HG03139 (cell line): ENCODE measurements around the gene ZBTB1.
"Not testable (repeated sequence)": the region's sequence is repeated elsewhere in the genome, so short reads cannot be mapped to it uniquely, and the experiment has no call there.

ENCODE experiments used
- ATAC-seq: cut with Tn5 transposase; IDR thresholded peaks from one replicate; pipeline ENCODE4 v1.9.1; 2021; ENCODE audit not compliant: unreplicated experiment

Gene ZBTB1

DNA sequence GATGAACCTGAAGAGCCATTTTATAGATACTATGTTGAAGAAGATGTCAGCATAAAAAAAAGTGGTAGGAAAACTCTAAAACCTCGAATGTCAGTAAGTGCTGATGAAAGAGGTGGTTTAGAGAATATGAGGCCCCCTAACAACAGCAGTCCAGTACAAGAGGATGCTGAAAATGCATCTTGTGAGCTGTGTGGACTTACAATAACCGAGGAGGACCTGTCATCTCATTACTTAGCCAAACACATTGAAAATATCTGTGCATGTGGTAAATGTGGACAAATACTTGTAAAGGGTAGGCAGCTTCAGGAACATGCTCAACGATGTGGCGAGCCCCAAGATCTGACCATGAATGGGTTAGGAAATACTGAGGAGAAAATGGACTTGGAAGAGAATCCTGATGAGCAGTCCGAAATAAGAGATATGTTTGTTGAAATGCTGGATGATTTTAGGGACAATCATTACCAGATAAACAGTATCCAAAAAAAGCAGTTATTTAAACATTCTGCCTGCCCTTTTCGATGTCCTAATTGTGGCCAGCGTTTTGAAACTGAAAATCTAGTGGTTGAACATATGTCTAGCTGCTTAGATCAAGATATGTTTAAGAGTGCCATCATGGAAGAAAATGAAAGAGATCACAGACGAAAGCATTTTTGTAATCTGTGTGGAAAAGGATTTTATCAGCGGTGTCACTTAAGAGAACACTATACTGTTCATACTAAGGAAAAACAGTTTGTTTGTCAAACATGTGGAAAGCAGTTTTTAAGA is 18.2 kb downstream of the ZBTB1 start:
- ATAC-seq, result no peak

DNA sequence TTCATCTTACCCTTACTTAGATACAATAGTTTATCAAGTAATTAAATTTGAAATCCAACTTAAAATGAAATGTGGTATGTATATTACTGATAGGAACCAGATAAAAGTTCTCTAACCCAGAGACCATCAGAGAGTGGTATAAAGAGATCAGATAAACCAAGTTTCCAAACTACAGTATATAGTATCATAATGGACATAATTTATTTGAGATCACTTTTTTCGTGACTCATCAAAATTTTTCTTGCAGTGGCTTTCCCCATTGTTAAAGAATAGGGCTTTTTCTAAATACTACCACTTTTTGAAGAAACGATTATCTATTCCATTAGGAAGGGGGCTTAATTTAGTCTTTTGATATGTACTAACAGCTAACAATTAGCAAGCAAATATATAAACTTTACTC is 20.8 kb downstream of the ZBTB1 start:
- ATAC-seq, result no peak

DNA sequence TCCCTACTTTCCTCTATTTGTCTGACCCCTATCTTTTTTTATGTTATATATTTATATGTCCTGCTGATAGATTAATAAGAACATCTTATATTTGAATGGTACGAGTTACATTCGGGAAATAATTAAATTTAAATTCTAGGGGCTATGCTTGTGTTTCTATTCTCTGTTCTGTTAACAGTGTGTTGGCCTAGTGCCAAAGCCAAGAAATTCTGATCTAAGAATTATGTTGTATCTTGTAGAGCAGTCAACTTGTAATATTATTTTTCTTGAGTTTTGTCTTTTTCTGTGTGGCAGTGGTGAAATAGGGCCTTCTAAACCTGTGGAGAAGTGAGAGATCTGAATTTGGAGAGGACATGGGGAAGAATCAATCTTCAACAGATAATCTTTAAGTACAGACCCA is 27.0 kb downstream of the ZBTB1 start:
- ATAC-seq, result no peak

DNA sequence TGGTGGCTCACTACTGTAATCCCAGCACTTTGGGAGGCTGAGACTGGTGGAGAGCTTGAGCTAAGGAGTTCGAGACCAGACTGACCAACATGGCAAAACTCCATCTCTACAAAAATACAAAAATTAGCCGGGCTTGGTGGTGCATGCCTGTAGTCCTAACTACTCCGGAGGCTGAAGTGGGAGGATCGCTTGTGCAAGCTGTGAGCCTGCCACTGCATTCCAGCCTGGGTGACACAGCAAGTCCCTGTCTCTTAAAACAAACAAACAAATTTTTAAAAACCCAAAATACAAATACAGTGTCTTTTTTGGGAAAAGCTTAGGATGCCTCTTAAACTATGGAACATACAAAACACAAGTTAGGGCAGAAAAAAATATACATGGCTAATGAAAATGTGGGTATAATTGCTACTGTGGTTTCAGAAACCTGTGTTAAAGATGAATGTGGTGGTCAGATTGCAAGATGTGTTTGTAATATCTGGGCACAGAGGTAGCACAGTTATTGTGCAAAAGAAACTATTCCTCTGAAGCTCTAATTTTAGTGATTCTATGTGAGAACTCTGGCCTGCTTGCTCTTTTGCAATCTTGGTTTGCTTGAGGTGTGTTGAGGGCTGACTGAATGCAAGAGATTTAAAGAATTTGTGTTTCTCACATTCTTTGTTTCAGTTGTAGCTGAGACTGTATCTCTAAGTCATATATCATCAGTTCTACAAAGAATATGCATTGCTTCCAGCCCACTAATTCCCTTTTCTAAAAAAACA is 32.1 kb downstream of the ZBTB1 start:
- ATAC-seq, result no peak

DNA sequence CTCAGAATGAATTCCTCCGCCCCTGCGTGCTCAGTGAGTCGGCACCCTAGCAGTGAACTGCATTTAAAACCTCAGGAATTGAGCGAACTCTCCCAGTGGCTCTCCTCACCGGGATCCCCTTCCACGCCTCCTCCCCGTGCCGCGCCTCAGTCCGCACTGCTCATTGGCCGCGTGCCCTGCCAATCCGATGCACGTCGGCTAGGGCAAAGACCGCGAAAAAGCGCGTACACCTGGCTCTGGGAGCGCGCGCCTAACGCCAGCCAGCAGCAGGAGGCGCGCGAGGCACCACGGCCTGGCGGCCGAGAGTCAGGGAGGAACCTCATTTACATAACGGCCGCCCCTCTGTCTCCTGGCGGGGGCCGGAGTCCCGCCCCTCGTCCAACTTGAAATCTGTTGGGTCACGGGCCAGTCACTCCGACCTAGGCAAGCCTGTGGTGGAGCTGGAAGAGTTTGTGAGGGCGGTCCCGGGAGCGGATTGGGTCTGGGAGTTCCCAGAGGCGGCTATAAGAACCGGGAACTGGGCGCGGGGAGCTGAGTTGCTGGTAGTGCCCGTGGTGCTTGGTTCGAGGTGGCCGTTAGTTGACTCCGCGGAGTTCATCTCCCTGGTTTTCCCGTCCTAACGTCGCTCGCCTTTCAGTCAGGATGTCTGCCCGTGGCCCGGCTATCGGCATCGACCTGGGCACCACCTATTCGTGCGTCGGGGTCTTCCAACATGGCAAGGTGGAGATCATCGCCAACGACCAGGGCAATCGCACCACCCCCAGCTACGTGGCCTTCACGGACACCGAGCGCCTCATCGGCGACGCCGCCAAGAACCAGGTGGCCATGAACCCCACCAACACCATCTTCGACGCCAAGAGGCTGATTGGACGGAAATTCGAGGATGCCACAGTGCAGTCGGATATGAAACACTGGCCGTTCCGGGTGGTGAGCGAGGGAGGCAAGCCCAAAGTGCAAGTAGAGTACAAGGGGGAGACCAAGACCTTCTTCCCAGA is 35.9 kb downstream of the ZBTB1 start, which contains the start of gene HSPA2:
HSPA2 (plus strand) TSS at position 534 of the 995 bp plus-strand sequence; CDS start at position 643, 109 bp downstream.
- ATAC-seq, result peak; percentile 92

DNA sequence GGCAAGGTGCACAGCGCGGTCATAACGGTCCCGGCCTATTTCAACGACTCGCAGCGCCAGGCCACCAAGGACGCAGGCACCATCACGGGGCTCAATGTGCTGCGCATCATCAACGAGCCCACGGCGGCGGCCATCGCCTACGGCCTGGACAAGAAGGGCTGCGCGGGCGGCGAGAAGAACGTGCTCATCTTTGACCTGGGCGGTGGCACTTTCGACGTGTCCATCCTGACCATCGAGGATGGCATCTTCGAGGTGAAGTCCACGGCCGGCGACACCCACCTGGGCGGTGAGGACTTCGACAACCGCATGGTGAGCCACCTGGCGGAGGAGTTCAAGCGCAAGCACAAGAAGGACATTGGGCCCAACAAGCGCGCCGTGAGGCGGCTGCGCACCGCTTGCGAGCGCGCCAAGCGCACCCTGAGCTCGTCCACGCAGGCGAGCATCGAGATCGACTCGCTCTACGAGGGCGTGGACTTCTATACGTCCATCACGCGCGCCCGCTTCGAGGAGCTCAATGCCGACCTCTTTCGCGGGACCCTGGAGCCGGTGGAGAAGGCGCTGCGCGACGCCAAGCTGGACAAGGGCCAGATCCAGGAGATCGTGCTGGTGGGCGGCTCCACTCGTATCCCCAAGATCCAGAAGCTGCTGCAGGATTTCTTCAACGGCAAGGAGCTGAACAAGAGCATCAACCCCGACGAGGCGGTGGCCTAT is 36.8 kb downstream of the ZBTB1 start:
- no peak for ATAC-seq

DNA sequence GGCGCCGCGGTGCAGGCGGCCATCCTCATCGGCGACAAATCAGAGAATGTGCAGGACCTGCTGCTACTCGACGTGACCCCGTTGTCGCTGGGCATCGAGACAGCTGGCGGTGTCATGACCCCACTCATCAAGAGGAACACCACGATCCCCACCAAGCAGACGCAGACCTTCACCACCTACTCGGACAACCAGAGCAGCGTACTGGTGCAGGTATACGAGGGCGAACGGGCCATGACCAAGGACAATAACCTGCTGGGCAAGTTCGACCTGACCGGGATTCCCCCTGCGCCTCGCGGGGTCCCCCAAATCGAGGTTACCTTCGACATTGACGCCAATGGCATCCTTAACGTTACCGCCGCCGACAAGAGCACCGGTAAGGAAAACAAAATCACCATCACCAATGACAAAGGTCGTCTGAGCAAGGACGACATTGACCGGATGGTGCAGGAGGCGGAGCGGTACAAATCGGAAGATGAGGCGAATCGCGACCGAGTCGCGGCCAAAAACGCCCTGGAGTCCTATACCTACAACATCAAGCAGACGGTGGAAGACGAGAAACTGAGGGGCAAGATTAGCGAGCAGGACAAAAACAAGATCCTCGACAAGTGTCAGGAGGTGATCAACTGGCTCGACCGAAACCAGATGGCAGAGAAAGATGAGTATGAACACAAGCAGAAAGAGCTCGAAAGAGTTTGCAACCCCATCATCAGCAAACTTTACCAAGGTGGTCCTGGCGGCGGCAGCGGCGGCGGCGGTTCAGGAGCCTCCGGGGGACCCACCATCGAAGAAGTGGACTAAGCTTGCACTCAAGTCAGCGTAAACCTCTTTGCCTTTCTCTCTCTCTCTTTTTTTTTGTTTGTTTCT is 37.6 kb downstream of the ZBTB1 start:
- ATAC-seq, result no peak

DNA sequence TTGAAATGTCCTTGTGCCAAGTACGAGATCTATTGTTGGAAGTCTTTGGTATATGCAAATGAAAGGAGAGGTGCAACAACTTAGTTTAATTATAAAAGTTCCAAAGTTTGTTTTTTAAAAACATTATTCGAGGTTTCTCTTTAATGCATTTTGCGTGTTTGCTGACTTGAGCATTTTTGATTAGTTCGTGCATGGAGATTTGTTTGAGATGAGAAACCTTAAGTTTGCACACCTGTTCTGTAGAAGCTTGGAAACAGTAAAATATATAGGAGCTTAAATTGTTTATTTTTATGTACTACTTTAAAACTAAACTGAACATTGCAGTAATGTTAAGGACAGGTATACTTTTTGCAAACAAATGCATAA is 38.2 kb downstream of the ZBTB1 start:
- no peak for ATAC-seq

DNA sequence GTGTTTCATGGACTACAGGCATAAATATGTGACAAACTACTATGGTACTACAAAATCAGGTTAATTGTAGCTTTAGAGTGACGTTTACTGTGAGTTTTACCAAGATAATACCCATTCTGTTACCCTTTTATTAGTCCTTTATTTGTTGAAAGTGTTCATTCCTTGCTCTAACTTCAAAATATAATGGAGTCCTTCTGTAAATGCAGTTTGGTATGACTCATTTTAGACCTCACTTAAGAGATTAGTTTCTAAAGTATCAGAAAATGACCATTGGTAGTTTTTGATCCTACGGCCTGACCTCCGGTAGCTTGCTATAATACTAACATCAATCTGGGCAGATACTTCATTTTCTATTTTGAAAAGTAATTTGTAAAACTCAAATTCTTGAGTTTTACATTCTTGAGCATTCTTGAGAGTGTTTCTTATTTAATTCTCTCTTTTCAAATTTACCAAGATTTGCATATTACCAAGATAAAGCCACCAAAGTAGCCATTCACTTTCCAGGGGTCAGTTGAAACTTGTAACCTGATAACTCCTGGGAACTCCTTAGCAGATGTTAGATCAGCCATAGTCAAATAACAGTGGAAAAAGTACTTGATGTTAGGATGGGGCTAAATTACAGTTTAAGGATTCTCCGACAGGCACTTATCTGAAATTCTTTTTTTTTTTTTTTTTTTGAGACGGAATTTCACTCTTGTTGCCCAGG is 40.2 kb downstream of the ZBTB1 start:
- no peak for ATAC-seq

DNA sequence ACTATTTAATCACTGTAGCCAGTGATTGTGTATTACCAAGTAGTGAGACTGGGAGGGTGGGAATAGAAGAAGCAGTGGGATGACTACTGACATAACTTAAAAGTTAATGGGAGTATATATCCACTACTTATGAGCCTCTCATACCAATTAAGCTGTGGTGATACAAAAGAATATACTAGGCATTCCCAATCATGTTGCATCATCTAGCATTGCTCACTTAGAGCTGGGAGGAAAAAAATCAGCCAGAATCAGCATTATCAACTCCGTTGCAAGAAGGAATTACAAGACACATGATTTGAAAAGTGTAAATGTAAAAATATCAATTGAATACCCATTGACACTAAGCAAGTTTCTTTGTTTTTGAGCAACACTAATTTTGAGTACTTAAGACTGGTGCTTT is 44.4 kb downstream of the ZBTB1 start:
- ATAC-seq, result no peak

DNA sequence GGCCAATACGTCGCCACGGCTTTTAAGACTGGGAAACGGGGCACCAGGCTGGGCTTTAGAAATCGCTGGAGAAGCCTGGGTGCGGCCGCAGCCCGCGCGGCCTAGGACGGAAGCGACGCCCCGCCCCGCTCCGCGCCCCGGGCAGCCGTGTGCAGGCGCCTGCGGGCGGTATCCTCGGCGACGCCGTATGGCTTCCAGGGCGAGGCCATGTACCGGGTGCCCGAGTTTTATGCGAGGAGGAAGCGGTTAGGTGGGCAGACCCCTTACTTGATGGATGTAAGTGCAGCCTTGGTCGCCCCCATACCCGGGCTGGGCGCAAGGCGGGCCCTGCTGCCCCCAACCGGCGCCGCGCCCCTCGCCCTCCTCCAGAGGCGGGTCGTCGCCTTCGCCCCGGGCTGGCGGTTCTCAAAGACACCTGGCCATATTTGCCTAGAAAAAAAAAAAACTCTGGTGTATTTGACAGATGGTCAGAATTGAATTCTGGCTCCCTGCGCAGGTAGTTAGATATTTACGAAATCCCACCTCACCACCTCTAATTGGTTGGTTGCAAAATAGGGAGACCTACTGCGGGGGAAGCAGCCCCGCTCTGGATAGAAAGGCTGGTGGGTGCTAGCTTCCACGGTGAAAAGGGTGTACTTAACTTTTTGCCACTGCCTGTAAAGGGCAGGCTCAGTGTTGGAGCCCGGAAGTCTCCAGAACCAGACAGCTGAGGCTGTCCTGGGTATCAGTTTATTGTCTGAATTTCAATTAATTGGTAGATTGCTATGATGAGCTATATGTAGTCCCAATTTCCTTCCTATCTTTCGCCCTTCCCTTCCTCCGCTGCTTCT is 45.4 kb downstream of the ZBTB1 start, which contains the start of gene PPP1R36:
PPP1R36 (plus strand) TSS at position 171 of the 830 bp plus-strand sequence; CDS start at position 208, 37 bp downstream.
- no peak for ATAC-seq

DNA sequence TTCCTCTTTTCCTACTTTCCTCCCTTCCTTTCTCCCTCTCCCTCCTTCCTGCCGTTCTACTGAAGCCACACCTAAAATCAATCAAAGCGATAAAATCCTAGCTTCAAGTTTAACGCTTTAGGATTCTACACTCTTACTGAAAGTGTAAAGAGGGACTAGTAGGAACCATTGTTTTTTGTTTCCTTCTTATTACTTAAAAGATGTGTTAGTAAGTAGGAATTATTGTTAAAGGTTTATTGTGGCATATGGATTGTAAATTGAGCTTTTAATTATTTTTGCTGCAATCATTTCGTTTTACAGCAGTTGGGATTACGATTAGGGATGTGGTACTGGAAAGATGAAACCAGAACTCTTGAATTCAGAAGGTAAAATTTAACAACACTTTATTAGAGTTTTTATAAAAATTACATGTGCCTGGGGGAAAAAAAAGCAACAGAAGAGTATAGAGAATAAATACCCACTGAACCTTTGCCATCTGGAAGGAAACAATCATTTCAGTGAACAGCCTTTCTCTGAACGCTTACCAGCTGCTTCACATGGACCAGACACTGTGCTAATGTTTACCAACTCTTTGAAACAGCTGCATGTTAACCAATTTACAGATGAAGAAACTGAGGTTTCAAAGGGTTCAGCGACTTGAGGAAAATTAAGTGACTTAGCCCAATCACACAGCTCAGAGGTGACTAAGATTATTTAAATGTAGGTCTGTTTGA is 46.2 kb downstream of the ZBTB1 start:
- ATAC-seq, result no peak

DNA sequence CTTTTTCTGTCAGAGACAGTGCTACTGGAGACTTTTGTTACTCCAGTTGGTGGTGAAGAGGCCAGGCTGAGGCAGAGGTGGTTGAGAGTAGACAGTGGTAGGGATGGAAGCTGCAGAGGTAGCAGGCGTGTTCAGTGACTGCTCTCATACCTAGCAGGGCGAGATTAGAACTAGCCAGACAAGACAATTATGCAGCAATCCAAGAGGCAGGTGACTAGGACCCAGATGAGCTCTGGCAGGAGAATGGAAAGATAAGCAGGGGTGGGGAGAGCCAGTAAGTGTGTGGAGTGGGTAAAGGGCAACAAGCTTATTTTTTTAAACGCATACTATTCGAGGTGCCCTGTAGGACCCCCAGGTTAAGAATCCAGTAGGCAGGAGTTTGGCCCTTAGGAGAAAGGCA is 50.0 kb downstream of the ZBTB1 start:
- no peak for ATAC-seq

DNA sequence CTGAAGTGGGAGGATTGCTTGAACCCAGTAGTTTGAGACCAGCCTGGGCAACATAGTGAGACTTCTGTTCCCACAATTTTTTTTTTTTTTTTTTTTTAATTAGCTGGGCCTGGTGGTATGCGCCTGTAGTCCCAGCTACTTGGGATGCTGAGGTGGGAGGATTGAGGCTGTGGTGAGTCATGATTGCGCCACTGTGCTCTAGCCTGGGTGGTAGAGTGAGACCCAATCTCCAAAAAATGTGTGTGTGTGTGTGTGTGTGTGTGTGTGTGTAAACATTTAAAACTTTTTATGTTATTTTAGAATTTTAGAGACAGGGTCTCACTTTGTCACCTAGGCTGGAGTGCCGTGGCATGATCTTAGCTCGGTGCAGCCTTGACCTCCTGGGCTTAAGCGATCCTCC is 52.0 kb downstream of the ZBTB1 start:
- no peak for ATAC-seq

DNA sequence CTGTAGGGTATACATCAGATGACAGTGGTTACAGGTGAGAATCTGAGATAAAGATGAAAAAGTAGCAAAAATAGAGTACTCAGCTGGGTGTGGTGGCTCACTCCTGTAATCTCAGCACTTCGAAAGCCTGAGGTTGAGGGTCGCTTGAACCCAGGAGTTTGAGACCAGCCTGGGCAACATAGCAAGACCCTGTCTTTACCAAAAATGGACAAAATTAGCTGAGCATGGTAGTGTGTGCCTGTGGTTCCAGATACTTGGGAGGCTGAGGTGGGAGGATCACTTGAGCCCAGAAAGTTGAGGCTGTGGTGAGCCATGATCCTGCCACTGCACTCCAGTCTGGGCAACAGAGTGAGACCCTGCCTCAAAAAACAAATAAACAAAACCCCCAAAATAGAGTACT is 53.6 kb downstream of the ZBTB1 start:
- ATAC-seq, result not testable (repeated sequence)

DNA sequence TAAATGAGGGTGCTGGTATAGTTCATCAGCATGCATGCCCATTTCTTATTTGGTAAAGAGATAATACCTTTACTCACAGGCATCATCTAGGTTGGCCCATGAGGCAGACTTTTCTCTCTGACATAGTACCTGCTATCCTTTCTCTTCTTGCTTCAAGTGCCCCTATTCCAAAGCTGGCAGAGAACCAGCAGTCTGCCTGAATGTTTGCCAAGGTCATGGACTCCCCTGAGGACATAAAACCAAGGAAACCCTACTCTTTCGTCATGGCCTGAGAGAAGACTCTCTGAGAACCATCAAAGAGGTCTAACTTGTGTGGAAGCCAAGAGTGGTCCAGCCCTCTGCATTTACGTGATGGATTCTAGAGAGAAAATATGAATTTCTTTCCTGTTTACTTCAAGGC is 57.1 kb downstream of the ZBTB1 start:
- no peak for ATAC-seq

DNA sequence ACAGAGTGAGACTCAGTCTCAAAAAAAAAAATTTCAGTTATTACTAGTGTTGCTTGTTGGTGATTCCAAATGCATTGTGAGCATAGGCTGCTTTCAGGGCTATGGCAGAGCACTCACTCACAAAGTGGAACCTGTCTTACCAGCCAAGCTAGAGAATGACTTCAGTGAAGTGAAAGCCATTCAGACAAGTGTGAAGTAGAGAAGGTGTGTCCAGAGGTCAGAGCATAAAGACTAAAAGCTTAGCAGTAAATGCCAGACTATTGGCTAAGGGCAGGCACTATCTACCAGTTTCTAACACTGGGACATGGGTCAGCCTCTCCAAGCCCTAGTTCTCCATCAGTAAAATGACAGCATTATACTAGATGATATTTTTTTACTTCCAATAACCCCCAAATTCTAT is 57.9 kb downstream of the ZBTB1 start:
- no peak for ATAC-seq
